T-helper 1 cell treated with Interleukin-12 subunit alpha and Interleukin-12 subunit beta and Interleukin-4 antibody, amounts not matched to agents 30 ng/mL and 1 ng/mL, for 36 hours (primary cell): ENCODE results near the gene SLC47A2. TPM values are rescaled to one million over a fixed set of nuclear protein-coding genes. Genes with fewer than 3 reads are reported as not detected.

Experiments used
- intact Hi-C: fragments of 100-400 bp; cut with micrococcal nuclease; formaldehyde crosslinking; loops from one replicate; pipeline ENCODE4 v1.15.1; 2024
- total RNA-seq: library from RNA; stranded (reverse); gene quantifications from 2 replicates; pipeline ENCODE4 v1.2.3, GENCODE V29; 2022

Gene SLC47A2
- total RNA-seq, 1 donor from 2014 or later = not detected

DNA sequence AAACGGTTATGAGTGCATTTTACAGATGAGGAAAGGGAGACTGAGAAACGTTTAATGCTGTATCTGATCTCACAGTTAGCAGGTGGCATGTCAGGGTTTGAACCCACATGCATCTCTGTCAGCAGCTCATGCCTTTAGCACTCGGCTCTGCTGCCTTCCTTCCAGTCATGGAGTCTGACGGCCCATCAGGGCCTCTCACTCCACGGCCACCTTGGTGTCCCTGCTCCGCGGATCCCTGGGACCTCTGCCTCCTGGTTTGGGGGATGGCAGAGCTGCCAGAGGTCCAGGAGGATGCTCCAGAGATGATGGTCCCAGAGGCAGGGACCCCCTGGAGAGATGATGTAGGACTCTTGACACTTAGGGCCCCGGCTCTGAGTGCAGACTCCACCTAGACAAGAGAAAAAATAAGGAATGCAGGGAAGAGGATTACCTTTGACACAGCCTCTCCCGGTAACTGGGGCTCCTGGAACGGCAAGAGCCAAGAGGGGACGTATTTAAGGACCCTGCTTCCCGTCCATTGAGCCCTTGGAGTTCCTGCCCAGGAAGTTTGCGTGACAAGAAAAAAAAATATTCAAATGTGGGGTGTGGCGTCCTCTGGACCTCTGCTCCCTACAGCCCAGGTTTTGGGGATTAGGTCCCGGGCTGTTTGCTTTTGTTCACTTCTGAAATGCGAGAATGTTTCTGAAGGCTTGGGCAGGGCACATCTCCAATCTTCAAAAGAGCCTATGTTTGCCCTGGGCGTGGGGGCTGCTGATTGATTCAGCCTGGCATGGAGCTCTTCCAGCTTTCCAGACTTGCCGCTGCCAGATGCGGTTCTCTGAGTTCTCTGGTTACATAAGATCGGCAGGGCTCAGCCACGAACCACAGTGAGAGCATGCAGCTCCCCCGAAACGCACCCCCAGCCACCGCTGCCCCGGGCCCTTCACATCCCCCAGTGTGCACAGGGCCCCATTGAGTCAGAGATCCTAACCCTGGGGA, 31.7 kb upstream of the SLC47A2 start, which contains the start of gene ALDH3A1:
TSS of gene ALDH3A1 (minus strand) at position 470 of the 978 bp plus-strand sequence. CDS start 3,169 bp downstream, outside the sequence.
- intact Hi-C loops = no loop called here

DNA sequence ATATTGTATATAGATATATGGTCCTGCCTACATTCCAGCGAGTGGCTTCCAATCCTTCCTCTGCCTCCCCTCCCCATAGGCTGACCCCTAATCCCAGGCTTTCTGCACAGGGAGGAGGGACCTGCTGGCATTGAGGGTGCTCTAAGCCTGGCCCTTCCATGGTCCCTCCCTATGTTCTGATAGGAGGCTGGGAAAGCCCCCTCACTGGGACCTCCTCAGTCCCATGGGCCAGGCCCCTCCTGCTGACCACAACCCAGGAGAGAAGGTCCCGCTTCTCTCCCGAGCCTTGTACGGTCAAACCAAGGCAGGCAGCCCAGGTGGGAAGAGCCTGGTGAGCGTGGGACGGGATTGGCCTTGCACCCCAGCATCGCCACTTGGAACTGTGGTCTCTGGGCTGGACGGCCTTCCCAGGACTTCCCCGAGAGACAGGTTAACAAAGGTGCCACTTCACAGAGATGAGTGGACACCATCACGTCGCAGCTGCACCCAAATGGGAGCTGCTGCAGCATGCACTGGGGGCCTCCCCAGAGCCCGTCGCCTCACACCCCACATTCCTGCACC, 30.9 kb upstream of the SLC47A2 start:
- intact Hi-C loops = no loop called here

DNA sequence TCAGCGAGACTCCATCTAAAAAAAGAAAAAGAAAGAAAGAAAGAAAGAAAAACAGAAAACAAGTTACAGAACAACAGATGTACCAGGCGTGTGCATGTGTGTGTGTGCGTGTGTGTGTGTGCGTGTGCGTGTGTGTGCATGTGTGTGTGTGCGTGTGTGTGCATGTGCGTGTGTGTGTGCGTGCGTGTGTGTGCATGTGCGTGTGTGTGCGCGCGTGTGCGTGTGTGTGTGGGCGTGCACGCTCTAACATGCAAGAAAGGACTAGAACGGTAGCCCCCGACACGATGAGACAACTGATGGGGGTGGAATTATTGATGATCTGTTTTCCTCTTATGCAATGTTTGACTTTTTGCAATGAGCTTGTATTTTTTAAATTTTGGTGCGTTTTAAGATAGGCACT, 30.1 kb upstream of the SLC47A2 start:
- intact Hi-C loops = no loop called here

DNA sequence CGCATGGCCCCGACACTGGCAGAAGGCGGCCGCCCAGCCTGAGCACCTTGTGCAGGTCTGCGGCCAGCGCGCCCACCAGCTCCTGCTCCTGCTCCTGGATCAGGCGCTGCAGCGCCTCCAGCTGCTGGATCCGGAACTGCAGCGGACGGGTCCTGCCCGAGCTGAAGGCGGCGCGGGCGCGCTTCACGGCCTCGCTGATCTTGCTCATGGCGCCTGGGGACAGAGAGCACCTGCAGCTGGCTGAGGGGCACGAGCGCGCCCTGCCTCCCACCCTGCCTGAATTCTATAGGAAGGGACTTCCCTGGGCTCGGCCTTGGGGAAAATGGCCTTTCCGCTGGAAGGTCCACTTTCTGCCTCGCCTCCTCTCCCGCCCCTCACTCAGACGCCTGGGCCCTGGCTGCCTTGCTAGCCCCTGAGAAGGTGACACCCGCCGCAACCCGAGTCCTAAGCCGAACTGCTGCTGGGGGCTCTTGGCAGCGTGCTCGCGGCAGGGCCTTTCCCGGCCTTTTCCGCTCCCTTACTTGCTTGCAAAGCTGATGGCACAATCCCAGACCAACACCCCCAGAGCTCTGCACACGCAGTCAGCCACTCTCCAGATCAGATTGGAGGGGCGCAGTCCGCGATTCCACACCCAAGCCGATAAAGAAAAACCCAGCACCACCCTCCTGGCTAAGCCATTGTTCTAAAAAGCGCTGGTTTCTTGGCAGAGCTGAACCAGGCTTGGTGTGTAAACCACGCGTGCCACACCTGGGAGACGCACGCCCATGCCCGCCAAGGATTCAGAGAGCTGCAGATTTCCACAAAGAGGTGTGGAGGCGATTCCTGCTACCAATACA, 28.8 kb upstream of the SLC47A2 start:
- intact Hi-C loops = loop anchor here (1.0 kb wide), 1 partner anchor 231 kb away; no protein-coding TSS in a partner anchor

DNA sequence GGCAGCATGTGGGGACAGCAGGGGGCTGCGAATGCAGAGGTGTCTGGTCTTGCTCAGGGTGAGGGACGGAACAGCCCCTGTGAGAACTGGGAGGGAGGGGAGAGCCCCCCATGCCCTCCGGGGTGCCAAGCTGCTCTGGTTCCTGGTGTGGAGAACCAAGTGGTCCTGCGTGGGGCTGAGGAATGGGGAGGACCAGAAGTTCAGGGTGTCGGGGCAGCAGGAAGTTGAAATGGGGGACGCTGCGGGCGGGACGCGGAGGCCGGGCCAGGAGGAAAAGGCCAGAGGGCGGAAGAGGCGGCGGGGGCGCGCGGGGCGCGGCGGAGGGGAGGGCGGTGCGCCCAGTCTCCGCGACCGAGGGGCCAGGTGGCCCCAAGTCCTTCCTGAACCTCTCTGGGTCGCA, 28.1 kb upstream of the SLC47A2 start:
- intact Hi-C loops = no loop called here

DNA sequence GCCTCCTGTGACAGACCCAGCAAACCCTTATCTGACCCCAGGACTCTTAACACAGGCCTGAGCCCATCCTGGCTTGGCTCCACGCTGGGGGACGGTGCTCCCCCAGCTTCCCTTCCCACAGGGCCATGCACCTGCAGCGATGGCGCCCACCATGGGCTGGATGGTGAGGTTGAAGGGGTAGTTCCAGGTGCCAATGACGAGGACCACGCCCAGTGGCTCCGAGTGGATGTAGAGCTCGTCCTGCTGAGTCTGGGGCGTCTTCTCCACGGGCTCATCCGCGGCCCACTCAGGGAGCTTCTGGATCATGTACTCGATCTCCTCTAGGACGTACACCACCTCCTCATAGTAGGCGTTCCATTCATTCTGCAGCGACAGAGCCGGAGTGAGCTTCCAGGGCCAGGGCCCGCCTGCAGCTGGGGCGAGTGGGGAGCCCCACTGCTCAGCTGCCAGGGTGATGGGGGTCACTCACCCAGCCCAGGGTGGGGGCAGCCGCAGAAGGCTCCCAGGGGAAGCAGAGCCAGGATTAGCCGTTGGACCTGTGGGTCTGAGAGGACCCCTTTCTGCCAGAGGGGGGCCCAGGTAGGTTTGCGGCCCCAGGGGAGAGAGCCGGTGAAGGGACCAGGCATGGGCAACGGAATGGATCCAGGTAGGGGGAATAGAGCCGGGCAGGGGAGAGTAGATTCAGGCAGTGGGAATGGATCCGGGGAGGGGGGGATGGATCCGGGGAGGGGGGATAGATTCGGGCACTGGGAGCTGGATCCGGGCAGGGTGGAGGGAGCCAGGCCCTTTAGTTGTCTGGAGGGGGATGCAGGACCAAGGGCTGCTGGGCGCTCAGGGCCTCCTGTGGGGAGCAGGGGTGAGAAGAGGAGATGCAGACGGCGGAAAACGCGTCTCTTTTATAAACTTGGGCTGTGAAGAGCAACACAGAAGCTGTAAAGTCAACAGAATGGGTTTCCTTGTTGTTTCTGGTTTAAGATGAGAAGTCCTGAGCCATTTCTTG, 27.0 kb upstream of the SLC47A2 start:
- intact Hi-C loops = no loop called here

DNA sequence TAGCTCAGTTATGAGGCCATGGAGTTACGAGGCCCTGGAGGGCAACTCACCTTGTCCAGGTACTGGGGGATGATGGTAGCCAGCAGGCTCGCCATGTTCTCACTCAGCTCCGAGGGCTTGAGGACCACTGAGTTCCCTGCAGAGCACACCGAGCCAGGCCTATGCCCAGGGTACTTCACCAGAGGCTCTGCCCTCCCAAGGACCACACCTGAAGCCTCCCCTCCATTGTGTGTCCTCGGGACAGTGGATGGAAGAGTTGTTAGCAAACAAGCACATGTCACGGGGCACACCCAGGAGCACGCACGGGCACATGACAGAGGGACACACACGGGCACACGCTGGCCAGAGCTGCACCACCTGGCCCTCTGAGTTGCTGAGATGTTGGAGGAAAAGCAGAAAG, 26.1 kb upstream of the SLC47A2 start:
- intact Hi-C loops = no loop called here

DNA sequence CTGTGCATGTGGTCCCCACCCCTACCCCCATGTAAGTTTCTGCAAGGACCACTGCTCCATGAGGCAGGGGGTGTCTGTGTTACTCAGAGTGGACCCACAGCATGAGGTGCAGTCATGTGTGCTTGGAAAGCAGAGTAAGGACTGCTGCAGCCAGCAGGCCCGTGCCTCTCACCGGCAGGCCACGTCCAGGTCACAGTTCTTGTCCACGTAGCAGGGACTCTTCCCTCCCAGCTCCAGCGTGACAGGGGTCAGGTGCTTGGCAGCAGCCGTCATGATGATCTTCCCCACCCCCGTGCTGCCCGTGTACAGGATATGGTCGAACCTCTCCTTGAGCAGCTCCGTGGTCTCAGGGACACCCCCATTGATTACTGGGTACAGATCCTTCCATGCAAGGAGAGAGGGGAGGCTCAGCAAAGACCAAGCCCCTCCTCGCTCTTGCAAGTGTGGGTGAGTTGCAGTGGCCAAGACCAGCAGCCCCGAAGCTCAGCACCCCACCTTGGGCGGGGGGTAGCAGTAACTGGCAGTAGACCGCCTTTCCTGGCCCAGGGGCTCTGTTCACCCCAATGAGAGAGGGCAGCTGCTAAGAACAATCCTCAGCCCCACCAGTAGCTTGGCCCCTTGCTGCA, 25.6 kb upstream of the SLC47A2 start:
- intact Hi-C loops = no loop called here

DNA sequence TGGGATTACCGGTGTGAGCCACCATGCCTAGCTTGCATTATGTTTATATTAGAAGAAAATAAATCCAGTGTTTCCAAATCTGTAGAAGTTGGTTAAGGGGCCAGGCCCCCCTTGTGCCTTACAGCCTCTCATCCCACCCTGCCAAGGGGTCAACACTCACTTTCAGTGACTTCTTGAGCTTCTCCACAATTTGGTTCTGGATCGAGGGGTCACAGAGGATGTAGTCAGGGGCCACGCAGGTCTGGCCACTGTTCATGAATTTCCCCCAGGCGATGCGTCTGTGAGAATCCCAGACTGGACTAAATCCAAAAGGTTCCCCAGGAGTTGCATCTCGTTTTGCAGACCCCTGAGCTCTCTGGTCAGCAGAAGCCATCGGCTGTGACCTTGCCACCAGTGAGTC, 24.5 kb upstream of the SLC47A2 start:
- intact Hi-C loops = no loop called here

DNA sequence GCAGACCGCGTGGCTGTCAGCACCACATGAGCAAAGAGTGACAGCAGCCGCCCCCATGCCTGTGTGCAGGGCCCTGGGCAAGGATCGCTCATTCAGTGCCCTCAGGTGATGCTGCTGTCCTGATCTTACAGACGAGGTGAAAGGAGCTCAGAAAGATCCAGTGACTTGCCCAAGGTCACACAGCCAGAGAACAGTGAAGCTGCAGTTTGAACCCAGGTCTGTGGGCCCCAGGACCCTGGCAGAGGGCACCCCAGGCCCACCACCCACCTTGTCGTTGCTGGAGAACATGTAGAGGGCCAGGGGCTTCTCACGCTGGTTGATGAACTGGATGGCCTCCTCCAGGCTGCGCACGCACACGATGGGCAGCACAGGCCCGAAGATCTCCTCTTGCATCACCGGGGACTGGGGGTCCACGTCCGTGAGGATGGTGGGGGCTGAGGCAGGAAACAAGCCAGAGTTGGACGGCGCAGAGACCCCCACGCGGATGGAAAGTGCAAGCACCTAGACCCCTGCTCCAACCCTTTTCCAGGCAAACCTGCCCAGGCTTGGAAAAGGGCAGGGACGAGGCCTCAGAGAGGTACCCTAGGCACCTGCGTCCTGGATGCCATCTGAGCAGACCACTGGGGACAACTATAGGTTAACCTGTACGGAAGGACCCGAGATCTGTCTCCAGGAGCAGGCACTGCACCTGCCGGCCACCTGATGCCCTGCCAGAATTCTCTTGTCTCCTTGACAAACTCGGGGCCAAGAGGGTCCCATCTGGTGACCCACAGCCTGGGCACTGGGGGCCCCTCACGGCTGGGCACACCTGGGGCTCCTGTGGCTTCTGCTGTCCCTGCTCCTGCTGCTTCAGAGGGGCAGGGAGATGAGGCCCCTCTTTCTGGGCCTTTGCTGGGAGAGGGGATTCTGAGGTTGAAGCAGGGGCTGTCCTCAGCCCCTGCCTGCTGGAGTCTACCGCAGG, 23.1 kb upstream of the SLC47A2 start:
- intact Hi-C loops = no loop called here

DNA sequence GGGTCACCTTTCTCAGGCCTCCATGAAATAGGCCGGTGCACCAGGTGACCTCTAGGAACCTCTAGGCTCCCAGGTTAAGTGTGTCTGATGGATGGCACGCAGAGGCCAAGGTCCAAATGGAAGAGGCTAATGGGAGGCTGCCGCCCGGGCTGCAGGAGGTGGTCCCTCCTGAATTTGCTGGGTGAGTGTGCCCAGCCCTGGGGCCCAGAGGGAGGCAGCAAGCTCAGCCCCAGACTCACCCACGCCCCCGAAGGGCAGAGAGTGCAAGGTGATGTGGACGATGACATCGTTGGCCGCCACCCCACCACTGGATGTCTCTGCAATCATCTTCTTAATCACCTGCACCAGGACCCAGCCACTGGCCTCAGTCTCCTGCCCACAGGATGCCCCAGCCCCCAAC, 22.4 kb upstream of the SLC47A2 start:
- intact Hi-C loops = no loop called here

DNA sequence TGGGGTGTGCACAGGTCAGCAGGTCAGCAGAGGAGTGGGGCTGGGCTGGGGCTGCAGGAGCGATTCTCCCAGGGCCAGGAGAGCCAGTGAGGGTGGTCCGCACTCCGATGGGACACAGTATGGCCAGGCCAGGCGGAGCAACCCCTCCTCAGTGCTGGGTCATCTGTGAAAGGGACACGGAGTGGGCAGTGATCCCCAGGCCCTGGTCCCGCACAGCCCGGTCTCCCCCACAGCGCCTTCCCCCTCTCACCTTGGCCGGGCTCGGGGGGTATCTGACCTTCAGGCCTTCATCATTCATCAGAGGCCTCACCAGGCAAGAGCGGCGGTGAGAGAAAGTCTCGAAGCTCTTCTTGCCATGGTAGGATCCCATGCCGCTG, 21.7 kb upstream of the SLC47A2 start:
- intact Hi-C loops = no loop called here

DNA sequence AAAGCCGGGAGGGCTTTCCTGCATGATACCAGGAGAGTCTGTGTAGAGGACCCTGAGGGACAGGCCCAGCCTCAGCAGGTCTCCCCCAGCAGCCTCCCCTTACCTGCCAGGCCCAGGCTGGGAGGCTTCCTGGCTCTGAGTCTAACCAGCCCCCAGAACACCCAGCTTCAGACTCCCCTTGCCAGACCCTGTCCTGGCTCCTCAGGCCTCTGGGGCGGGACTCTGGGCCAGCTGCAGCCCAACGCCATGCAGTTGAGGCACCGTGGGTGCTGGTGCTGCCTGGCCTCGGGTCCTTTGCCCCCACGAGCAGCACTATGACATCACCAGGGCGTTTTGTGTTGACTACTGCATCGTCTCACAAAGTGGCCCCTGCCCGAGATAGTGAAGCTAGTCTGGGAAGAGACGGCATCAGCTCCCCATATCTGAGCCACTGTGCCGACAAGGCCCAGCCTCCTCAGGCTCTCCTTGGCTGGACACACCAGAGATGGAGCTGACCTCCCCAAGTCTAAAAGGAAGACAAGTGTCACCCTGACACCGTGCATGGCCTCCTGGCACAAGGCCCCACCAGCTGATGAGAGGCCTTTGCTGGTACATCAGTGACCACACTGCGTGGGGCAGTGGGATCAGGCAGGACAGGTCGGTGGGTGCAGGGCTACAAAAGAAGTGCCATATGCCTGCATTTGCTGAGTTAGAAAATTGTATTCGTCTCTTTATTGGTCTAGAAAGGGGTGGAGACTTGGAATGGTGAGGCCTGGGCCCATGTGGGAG, 21.1 kb upstream of the SLC47A2 start:
- intact Hi-C loops = no loop called here

DNA sequence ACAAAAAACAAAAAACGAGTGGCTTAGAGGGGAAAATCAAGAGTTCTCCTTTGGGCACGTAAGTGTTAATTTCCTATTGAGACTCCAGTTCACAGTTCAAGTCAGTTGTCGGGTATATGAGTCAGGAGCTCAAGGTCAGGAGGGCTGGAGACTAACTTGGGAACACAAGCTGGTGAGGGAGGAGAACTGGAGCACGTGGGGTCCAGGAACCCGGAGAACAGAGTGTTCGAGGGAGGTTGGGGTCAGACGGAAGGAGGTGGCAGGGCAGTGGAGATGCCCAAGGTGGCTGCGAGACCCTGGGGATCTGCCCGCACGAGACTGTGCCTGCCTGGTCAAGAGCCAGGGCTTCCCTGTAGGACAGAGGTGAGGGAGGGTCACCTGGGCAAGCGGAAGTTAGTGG, 19.7 kb upstream of the SLC47A2 start:
- intact Hi-C loops = no loop called here

DNA sequence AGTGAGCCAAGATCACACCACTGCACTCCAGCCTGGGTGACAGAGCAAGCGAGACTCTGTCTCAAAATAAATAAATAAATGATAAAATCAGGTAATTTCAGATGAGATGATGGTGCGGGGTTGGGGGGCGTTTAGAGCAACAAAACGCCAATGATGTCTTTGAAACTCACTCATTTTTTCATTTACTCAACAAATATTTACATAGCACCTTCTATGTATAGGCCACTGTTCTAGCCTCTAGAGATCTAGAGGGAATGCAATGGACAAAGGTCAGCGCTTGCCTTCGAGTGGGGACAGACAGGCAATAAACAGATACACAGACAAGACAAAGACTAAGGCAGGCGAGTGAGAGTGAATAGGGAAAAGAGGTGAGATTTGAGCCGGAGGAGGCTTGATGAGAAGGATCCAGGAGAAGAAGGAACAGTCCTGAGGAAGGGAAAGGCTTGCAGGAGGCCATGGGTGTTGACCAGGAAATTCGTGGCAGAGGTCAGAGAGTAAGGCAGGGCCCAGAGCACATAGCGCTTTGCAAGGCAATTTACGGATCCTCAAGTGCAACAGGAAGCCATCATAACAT, 17.7 kb upstream of the SLC47A2 start:
- intact Hi-C loops = no loop called here

DNA sequence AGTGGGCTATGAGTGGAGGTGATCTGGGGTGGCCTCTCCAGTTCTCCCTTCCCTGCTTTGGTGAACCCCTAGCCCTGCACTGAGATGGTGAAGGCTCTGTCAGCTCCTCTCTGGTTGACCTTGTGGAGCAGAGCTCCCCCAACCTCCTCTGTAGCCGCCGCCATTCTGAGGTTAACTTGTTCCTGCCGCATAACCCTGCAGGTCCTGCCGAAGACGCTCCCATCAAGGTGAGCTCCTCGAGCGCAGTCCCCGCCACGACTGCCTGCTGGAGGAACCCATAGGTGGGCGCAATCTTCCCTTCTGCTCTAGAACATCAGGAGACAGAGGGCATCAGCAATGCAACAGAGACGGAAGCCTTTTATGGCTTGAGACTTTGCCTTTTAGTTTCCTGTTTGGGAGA, 15.2 kb upstream of the SLC47A2 start:
- intact Hi-C loops = no loop called here

DNA sequence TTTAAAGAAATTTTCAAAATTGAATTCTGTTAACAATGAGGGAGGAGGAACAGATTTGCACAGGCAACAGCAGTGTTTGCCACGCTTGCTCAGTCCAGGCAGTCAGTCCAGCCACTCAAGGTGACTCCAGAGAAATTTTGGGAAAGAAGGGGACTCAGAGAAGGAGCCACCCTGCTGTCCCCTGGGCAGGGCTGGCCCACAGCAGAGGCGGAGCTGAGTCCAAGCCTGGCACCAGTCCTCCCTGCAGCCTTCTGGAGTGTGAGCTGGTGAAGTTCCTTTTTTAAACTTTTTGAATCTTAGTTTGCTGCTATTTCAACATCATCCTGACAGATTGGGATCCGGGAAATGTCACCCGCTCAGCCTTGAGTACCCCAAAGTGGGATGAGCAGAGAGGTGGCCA, 14.5 kb upstream of the SLC47A2 start:
- intact Hi-C loops = no loop called here

DNA sequence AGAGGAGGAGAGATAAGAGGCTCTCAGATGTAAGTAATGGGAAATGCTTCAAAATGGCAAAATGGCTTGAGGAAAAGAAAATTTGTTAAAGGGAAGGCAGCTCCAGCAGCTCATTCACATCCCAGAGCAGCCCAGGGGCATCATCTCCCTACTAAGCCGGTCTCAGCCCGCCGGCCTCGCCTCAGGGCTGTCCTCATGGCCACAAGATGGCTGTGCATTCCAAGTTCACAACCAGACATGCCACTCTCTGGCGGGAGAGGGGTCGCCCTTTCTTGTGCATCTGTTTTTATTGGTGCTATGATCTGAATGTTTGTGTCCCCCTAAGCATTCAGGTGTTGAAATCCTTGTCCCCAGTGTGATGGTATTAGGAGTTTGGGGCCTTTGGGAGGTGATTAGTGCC, 13.5 kb upstream of the SLC47A2 start:
- intact Hi-C loops = no loop called here
